ENCODE results near the gene YPEL2. TPM values are rescaled to one million over a fixed set of nuclear protein-coding genes. Genes with fewer than 3 reads are reported as not detected.

Gene YPEL2
- total and polyA plus RNA-seq, 2 of the 13 experiments (the other 11 are each of a cell fraction or from before 2014, with no cell fraction given), result 8.5 to 21.1 TPM

DNA sequence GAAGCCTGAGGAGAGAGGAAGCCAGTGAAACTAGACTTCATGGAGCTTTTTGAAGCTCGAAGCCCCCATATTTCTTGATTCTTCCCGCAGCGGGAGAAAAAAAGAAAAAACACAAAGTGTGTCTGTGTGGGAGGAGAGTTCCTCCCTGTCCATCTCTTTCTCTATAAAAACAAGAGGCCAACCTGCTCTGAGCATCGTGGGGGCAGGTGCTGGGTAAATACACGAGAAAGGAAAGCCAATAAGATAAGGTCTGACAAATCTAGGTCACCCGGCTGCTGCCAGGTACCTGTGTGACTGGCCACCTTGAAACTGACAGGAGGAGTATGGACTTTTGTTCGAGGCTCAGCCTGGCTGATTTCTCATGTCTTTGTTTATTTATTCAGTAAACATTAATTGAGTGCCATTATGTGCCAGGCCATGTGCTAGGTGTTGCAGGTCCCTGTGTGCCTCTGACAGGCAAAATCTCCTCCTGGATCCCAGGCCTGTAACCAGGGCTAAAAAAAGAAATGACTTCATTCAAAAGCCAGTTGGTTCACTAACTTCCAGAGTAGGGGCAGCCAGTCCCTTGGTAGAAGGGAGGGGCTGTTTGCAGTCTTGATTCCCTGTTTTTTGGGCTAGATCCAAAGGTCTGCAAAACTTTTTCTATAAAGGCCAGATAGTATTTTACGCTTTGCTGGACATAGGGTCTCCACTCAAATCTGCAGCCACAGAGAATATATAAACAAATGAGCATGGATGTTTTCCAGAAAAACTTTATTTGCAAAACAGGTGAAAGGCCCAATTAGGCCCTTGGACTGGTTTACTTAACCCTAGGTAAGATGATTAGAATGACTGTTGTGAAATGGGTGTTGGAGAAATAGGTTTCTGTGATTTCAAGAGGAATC lies 35.6 kb downstream of the YPEL2 start (continued):
- TF ChIP-seq, protein P1, sequence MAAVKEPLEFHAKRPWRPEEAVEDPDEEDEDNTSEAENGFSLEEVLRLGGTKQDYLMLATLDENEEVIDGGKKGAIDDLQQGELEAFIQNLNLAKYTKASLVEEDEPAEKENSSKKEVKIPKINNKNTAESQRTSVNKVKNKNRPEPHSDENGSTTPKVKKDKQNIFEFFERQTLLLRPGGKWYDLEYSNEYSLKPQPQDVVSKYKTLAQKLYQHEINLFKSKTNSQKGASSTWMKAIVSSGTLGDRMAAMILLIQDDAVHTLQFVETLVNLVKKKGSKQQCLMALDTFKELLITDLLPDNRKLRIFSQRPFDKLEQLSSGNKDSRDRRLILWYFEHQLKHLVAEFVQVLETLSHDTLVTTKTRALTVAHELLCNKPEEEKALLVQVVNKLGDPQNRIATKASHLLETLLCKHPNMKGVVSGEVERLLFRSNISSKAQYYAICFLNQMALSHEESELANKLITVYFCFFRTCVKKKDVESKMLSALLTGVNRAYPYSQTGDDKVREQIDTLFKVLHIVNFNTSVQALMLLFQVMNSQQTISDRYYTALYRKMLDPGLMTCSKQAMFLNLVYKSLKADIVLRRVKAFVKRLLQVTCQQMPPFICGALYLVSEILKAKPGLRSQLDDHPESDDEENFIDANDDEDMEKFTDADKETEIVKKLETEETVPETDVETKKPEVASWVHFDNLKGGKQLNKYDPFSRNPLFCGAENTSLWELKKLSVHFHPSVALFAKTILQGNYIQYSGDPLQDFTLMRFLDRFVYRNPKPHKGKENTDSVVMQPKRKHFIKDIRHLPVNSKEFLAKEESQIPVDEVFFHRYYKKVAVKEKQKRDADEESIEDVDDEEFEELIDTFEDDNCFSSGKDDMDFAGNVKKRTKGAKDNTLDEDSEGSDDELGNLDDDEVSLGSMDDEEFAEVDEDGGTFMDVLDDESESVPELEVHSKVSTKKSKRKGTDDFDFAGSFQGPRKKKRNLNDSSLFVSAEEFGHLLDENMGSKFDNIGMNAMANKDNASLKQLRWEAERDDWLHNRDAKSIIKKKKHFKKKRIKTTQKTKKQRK (IDR thresholded peaks at IDR 0.05; ENCODE audit: low read length), result no peak
- TF ChIP-seq KLF12 (CRISPR knock-in tag; IDR thresholded peaks at IDR 0.05; ENCODE audit: borderline replicate concordance) (0 out of 2 replicates have a peak, but pooled peaks have one; percentile 56), ZNF18 (CRISPR knock-in tag; IDR thresholded peaks at IDR 0.05; ENCODE audit: insufficient replicate concordance) (peak; percentile 84), HNF1B (CRISPR knock-in tag; IDR thresholded peaks at IDR 0.05) (peak; percentile 96), KAT8 (CRISPR knock-in tag; IDR thresholded peaks at IDR 0.05) (peak; percentile 84), ZKSCAN5 (CRISPR knock-in tag; IDR thresholded peaks at IDR 0.05) (no peak), MLX (CRISPR knock-in tag; IDR thresholded peaks at IDR 0.05) (peak; percentile 95), ZHX2 (IDR thresholded peaks at IDR 0.05; ENCODE audit: low read depth) (peak; percentile 71; the same call in 1 of the 2 replicates), ZHX2 (CRISPR knock-in tag; IDR thresholded peaks at IDR 0.05; ENCODE audit: borderline replicate concordance) (peak; percentile 42; the same call in 1 of the 2 replicates), ARNTL (CRISPR knock-in tag; IDR thresholded peaks at IDR 0.05) (peak; percentile 98)
